ENCODE results near the gene CACNA1A. TPM values are rescaled to one million over a fixed set of nuclear protein-coding genes. Genes with fewer than 3 reads are reported as not detected.

CACNA1A gene
- 2.3 and 5.0 TPM in 2 replicates for total RNA-seq

DNA sequence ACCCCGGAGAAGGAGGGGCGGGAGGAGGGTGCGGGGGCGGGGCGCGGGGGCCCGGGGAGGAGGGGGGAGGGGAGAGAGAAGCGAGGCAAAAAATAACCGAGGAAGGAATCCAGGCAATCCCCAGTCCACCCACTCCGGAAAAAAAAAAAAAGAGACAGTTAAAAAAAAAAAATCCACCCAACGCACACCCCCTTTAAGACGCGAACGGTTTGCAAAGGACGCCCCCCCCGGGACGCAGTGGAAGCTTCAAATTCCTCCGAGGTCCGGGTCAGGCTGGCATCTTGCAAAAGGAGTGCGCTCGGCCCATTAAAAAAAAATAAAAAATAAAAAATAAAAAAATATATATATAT, at the start of gene CACNA1A:
CACNA1A (minus strand) TSS at position 9 of the 350 bp plus-strand sequence. CDS start 255 bp downstream, outside the sequence.

